Stimulated activated CD8-positive, alpha-beta memory T cell treated with anti-CD3 and anti-CD28 coated beads, Interleukin-12 subunit alpha, Interleukin-12 subunit beta, amount 100 ng/mL, for 1 hour (primary cell): ENCODE results near the gene CCDC28B.
"Not testable (repeated sequence)": the region's sequence is repeated elsewhere in the genome, so short reads cannot be mapped to it uniquely, and the experiment has no call there.

ENCODE experiments used
- DNase-seq: peaks from one replicate; pipeline ENCODE4 v3.0.0-alpha.2; 2020; ENCODE audit warnings: low read depth

Gene CCDC28B

GRCh38 chr1:32200226-32201010, at the start of gene CCDC28B:
Gene CCDC28B (plus strand): TSS chr1:32200595. CDS start chr1:32201936, 1,341 bp downstream.
- peak; percentile 21 for DNase-seq

DNA sequence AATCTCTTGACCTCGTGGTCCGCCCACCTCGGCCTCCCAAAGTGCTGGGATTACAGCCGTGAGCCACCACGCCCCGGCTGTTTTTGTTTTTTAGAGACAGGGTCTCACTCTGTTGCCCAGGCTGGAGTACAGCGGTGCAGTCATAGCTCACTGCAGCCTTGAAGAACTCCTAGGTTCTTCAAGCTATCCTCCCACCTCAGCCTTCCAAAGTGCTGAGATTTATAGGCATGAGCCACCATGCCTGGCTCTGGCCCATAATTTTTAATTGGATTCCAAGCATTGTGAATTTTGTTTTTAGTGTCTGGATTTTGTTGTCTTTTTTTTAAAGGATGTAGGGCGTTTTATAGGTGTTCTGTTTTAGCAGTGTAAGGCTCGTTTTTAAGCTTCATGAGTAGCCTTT, 49.5 kb upstream of the CCDC28B start:
- no peak for DNase-seq

GRCh38 chr1:32151319-32151787, 49.0 kb upstream of the CCDC28B start:
- no peak for DNase-seq

DNA sequence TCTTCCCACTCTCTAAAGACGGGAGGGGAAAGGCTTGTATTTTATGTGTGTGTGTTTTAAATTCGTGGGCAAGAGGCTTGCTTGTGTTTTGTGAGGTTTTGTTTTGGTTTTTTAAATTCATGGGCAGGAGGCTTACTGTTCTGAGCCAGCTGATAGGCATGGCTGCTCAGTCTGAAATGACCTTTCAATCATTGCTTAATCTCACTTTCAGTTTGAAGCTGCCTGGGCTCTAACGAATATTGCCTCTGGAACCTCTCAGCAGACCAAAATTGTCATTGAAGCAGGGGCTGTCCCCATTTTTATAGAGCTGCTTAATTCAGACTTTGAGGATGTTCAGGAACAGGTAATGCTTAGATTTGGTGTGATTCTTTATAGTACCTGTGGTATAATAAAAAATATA, 41.2 kb upstream of the CCDC28B start:
- DNase-seq: no peak

DNA sequence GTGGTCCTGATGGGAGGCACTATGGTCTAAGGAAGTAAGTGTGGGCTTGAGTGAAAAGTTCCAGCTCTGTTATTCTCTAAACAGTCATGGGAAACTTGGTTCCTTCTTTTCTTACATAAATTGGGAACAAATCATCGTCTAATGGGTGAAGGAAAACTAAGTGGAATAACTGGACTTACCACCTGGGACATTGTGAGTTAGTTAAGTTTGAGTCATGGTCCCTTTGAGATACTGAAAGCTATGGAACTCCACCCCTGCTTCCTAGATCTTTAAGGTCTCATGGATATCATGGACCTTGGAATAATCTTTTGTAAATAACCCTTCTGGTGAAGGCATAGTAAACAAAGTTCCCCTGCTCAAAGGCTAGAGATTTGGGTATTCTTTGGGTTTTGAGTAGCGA, 37.0 kb upstream of the CCDC28B start:
- no peak for DNase-seq

GRCh38 chr1:32165633-32166032, 34.8 kb upstream of the CCDC28B start:
- not testable (repeated sequence) for DNase-seq

DNA sequence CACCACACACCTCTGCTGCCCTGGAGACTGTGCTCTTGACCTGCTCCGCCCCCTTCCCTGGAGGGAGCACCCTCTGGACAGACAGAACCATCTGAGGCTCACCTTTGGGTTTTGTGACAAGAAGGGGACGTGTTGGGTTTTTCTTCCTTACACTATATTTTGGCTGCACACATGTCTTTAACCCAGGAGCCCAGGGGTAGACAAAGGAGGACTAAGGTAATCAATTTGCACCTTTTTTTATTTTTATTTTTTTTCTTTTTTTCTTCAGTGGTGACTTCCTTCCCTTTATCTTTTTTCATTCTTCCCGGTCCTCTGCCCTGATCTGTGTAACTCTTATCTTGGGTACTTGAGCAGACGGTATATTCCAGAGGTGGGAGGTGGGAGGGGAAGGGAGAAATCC, 29.4 kb upstream of the CCDC28B start:
- no peak for DNase-seq

DNA sequence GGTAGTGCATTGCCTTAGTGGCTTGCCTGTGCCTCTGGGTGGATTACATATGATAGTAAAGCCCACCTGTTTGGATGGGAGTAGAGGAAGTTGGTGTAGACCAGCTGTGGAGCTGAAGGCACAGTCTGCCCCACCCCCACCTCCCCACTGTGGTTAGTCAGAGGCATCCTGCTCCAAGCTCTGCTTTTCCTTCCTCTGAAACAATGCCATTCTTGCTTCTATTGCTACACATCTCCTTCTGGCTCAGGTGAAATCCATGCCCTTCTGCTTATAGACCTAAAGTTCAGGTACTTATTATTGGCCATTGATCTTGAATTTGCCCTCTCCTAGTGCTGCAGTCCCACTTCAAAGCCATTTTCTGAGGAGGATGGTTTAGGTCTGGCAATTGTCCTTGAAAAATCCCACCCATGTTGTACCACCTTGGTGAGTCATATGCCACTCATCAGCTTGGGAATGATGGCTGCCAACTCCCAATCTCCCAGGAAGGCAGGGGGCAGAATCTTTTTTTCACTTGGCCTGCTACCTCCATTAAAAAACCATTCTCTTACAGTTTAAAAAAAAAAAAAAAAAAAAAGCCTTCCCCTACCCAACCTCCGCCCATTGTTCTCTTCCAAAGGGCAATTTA, 27.7 kb upstream of the CCDC28B start:
- no peak for DNase-seq

- DNase-seq: no peak
Observed at GRCh38 chr1:32178380-32179192, 21.8 kb upstream of the CCDC28B start.

- DNase-seq: no peak
Observed at GRCh38 chr1:32179193-32179442, 21.3 kb upstream of the CCDC28B start.

GRCh38 chr1:32179443-32180185, 20.8 kb upstream of the CCDC28B start, which contains the start of gene TXLNA:
Gene TXLNA (plus strand): TSS chr1:32179675. CDS start chr1:32180346, 671 bp downstream.
- DNase-seq: peak; percentile 78

DNA sequence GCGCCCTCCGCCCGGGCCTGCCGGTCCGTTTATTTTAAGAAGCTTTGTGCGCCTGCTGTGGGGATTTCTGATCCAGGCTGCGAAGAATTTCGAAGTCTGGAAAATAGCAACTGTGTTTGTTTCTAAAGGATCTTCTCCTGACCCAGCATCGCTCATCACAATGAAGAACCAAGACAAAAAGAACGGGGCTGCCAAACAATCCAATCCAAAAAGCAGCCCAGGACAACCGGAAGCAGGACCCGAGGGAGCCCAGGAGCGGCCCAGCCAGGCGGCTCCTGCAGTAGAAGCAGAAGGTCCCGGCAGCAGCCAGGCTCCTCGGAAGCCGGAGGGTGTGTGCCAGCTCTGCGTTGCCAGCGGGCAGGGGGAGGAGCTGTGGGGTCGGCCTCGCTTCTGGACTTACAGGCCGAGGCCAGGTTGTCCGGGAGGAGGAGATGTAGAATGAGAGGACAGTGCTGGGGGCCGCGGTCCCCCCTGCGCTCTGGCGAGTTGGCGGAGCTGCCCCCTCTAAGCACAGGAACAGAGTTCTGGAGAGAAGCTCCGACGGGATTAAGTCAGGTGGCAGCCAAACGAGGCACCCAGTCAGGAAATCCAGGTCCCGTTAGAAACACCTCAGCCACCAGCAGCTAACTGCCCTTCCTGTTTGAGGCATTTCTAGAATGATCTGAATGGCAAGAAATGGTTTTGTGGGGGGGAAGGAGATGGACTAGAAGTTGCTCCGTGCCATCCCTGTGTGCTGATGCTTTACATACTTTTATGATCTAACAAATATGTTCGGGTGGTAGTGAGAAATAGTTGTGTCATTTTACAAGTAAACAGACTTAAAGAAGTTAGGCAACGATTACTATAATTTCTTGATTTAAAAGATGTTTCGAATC, 20.0 kb upstream of the CCDC28B start:
- DNase-seq: no peak

DNA sequence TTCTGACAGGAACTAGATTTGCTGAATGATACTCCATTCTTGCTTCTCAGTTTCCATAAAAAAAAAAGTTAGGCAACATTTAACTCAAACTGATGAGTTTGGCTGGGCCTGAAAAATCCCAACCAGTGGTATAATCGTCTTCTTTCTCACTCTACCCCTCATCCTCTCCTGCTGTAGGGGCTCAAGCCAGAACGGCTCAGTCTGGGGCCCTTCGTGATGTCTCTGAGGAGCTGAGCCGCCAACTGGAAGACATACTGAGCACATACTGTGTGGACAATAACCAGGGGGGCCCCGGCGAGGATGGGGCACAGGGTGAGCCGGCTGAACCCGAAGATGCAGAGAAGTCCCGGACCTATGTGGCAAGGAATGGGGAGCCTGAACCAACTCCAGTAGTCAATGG, 19.3 kb upstream of the CCDC28B start:
- DNase-seq: no peak

DNA sequence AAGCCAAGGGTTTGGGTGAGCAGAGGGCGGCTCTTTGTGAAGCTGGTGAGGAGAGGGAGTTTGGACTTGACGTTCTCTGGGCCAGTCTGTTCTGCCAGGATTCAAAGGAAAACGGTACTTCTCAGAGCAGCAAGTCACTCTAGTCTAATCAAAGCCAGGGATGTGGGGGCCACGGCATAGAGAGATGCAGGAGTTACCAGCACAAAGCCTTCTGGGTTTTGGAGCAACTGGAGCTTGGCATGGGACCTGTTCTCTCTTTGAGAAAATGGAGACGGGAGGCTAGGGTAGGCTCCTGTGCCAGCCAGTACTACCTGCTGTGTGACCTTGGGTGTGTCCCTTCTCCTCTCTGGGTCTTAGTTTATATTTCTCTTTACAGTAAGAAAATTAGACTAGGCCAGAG, 18.8 kb upstream of the CCDC28B start:
- no peak for DNase-seq

DNA sequence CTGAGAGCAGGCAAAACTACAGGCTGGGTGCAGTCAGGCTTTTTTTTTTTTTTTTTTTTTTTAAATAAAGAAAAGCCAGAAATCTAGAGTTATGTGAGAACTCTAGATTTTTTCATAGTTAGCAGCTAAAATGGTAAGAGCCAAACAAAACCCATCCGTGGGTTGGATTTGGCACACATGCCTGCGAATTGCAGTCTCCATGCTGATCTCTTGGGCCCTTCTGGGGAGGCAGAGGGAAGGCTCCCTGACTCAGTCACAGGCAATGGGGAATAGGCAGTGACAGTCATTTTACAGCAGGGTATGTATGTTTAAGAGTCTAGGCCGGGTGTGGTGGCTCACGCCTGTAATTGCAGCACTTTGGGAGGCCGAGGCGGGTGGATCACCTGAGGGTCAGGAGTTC, 18.3 kb upstream of the CCDC28B start:
- DNase-seq: no peak

DNA sequence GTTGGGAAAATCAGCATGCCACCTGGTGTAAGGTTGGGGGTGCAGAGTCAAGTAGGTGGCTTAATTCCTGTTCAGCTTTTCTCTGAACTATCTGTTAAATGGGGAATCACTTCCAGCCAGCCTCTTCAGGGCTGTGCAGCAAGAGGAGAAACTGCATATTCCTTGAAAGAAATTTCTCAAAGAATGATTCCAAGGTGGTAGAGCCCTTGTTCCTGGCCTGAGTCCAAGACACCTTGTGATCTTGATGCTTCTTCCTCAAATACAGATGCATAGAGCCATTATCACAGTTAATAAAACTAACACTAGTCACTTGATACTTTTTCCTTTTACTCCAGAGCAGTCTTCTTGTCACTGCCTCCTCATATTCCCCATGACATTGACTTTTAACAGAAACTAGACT, 15.7 kb upstream of the CCDC28B start:
- no peak for DNase-seq

DNA sequence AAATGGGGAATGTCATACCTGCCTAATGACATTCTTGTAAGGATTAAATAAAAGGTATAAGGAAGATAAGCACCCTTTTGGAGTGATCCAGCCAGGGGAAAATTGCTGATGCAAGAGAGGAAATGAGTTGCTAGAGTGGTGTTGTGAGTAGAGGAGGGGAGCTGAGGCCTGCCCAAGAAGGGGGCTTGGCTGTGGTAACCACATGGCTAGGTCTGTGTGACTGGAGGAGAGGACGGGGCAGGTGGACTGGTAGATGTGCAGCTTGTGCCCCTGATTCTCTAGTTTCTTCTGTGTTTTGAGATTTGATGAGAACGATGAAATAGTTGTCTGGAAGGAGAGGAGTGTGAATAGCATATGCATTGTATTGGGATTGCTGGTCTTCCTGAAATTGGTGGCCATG, 14.3 kb upstream of the CCDC28B start:
- no peak for DNase-seq

- DNase-seq: no peak
Observed at GRCh38 chr1:32186491-32186890, 13.9 kb upstream of the CCDC28B start.

DNA sequence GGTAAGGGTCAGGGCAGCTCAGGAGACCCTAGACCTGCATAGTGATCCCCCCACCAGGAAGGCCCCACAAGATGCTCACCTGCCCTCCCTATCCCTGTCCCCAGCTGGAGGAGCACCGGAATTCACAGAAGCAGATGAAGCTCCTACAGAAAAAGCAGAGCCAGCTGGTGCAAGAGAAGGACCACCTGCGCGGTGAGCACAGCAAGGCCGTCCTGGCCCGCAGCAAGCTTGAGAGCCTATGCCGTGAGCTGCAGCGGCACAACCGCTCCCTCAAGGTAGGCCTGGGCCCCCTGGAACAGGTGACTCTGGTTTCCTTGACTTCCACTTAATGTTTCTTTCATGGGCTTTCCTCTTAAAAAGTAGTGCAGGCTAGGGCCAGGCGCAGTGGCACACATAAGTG, 12.5 kb upstream of the CCDC28B start:
- no peak for DNase-seq

GRCh38 chr1:32192220-32192948, 8.0 kb upstream of the CCDC28B start:
- DNase-seq: no peak

DNA sequence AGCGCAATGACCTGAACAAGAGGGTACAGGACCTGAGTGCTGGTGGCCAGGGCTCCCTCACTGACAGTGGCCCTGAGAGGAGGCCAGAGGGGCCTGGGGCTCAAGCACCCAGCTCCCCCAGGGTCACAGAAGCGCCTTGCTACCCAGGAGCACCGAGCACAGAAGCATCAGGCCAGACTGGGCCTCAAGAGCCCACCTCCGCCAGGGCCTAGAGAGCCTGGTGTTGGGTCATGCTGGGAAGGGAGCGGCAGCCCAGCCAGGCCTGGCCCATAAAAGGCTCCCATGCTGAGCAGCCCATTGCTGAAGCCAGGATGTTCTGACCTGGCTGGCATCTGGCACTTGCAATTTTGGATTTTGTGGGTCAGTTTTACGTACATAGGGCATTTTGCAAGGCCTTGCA, 5.4 kb upstream of the CCDC28B start:
- DNase-seq: no peak
